ENCODE results near the gene ZMIZ1.

Gene ZMIZ1

GRCh38 chr10:79166312-79166721, 97.6 kb downstream of the ZMIZ1 start:
- no peak for DNase-seq (ENCODE audit: insufficient read length, low spot score)

GRCh38 chr10:79166741-79167140, 98.0 kb downstream of the ZMIZ1 start:
- no peak for TF ChIP-seq POLR2A (IDR thresholded peaks at IDR 0.05; ENCODE audit: low read depth, low read length)
- FAIRE-seq (no peak), DNase-seq (ENCODE audit: insufficient read length, low spot score) (no peak)

More at GRCh38 chr10:79166312-79166721, 97.6 kb downstream of the ZMIZ1 start:
- no peak for TF ChIP-seq POLR2A (IDR thresholded peaks at IDR 0.05; ENCODE audit: low read depth, low read length)
- no peak for FAIRE-seq

GRCh38 chr10:79167537-79167936, 98.8 kb downstream of the ZMIZ1 start:
- FAIRE-seq = no peak
- no peak for DNase-seq (ENCODE audit: insufficient read length, low spot score)
- TF ChIP-seq POLR2A (IDR thresholded peaks at IDR 0.05; ENCODE audit: low read depth, low read length) = no peak

- DNase-seq (ENCODE audit: insufficient read length, low spot score) = no peak
- no peak for TF ChIP-seq POLR2A (IDR thresholded peaks at IDR 0.05; ENCODE audit: low read depth, low read length)
Measured at GRCh38 chr10:79168210-79168609, 99.4 kb downstream of the ZMIZ1 start.

GRCh38 chr10:79170226-79170752, 101.5 kb downstream of the ZMIZ1 start:
- TF ChIP-seq POLR2A (IDR thresholded peaks at IDR 0.05; ENCODE audit: low read depth, low read length) = no peak
- FAIRE-seq (no peak), DNase-seq (ENCODE audit: insufficient read length, low spot score) (no peak)

More at GRCh38 chr10:79168210-79168609, 99.4 kb downstream of the ZMIZ1 start:
- FAIRE-seq = no peak

- no peak for DNase-seq (ENCODE audit: insufficient read length, low spot score)
- no peak for TF ChIP-seq POLR2A (IDR thresholded peaks at IDR 0.05; ENCODE audit: low read depth, low read length)
- FAIRE-seq = no peak
Measured at GRCh38 chr10:79170993-79171392, 102.2 kb downstream of the ZMIZ1 start.

- no peak for FAIRE-seq
- TF ChIP-seq POLR2A (IDR thresholded peaks at IDR 0.05; ENCODE audit: low read depth, low read length) = no peak
- DNase-seq (ENCODE audit: insufficient read length, low spot score) = no peak
Measured at GRCh38 chr10:79171504-79171903, 102.7 kb downstream of the ZMIZ1 start.

GRCh38 chr10:79172881-79173280, 104.1 kb downstream of the ZMIZ1 start:
- FAIRE-seq = no peak
- TF ChIP-seq POLR2A (IDR thresholded peaks at IDR 0.05; ENCODE audit: low read depth, low read length) = no peak
- no peak for DNase-seq (ENCODE audit: insufficient read length, low spot score)

- FAIRE-seq (no peak), DNase-seq (ENCODE audit: insufficient read length, low spot score) (no peak)
- TF ChIP-seq POLR2A (IDR thresholded peaks at IDR 0.05; ENCODE audit: low read depth, low read length) = no peak
Measured at GRCh38 chr10:79173582-79174262, 105.0 kb downstream of the ZMIZ1 start.

GRCh38 chr10:79176052-79176501, 107.3 kb downstream of the ZMIZ1 start:
- DNase-seq (ENCODE audit: insufficient read length, low spot score) = no peak
- no peak for TF ChIP-seq POLR2A (IDR thresholded peaks at IDR 0.05; ENCODE audit: low read depth, low read length)
- no peak for FAIRE-seq

- TF ChIP-seq POLR2A (IDR thresholded peaks at IDR 0.05; ENCODE audit: low read depth, low read length) = no peak
- no peak for FAIRE-seq
- DNase-seq (ENCODE audit: insufficient read length, low spot score) = no peak
Measured at GRCh38 chr10:79176949-79177602, 108.3 kb downstream of the ZMIZ1 start.

GRCh38 chr10:79178070-79178576, 109.4 kb downstream of the ZMIZ1 start:
- no peak for TF ChIP-seq POLR2A (IDR thresholded peaks at IDR 0.05; ENCODE audit: low read depth, low read length)
- FAIRE-seq (no peak), DNase-seq (ENCODE audit: insufficient read length, low spot score) (no peak)

- DNase-seq (ENCODE audit: insufficient read length, low spot score) (no peak), FAIRE-seq (no peak)
- TF ChIP-seq POLR2A (IDR thresholded peaks at IDR 0.05; ENCODE audit: low read depth, low read length) = no peak
Measured at GRCh38 chr10:79178614-79179163, 109.9 kb downstream of the ZMIZ1 start.
